SW 1271 (cell line): ENCODE results near the gene OR2G6.
"Not testable (repeated sequence)": the region's sequence is repeated elsewhere in the genome, so short reads cannot be mapped to it uniquely, and the experiment has no call there.

Experiments used
- DNase-seq, 2 experiments: peaks; one replicate each; lab custom pipeline; 2025; lab: John Stamatoyannopoulos, UW

OR2G6 gene

DNA sequence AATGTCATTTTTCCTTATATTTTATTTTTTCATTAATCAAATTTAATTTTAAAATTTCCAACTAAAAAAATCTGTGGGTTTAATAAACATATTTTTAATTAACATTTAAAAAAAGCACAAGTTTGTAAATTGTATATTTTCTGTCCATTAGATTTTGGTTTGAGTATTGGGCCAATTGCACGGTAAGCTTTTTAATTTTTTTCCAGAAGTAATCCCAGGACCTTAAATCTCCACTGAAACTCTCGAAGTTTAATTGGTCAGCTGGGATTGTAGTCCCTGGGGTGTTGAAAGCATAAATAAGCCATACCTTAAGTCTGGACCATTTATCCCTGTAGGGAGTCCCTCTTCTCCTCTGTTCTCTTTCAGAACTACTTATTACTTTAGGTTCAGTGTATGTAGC, at the start of gene OR2G6:
OR2G6 (plus strand) TSS at position 301 of the 400 bp plus-strand sequence. CDS start 13,574 bp downstream, outside the sequence.
- DNase-seq = not testable (repeated sequence)

GRCh38 chr1:248459117-248459516, 48.8 kb upstream of the OR2G6 start:
- not testable (repeated sequence) for DNase-seq

- no peak for DNase-seq
Measured at GRCh38 chr1:248471154-248471553, 36.7 kb upstream of the OR2G6 start.

GRCh38 chr1:248472111-248472510, 35.8 kb upstream of the OR2G6 start:
- not testable (repeated sequence) for DNase-seq

DNA sequence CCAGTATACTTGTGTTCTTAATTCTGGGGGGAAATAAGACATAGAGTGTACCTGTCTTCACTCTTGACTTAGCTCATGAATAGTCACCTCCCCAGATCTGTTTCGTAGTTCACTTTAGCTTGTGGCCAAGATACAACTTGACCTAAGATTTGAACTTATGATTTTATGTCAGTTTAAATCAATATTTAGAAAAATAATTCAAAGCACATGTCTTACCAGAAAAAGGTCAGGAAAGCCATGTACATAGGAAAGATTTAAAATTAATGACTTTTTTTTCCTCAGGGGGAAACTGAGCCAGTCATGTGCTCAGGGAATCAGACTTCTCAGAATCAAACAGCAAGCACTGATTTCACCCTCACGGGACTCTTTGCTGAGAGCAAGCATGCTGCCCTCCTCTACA, 34.8 kb upstream of the OR2G6 start, which contains the start of gene OR2T3:
OR2T3 (plus strand) TSS at position 301 of the 400 bp plus-strand sequence; CDS start at position 301, 0 bp downstream.
- not testable (repeated sequence) for DNase-seq

DNA sequence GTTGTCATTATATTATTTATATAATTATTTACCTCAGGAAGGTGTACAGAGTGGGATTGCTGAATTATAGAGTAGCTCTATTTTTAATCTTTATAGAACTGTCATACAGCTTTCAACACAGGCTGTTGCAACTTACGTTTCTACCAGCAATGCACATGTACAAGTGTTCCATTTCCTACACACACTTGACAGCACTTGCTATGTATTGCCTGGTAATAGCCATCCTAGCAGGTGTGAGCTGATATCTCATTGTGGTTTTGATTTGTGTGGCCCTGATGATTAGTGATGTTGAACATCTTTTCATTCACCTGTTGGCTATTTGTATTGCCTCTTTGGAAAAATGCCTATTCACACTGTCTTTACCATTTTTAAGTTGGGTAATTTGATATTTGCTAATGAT, 32.2 kb upstream of the OR2G6 start:
- not testable (repeated sequence) for DNase-seq

DNA sequence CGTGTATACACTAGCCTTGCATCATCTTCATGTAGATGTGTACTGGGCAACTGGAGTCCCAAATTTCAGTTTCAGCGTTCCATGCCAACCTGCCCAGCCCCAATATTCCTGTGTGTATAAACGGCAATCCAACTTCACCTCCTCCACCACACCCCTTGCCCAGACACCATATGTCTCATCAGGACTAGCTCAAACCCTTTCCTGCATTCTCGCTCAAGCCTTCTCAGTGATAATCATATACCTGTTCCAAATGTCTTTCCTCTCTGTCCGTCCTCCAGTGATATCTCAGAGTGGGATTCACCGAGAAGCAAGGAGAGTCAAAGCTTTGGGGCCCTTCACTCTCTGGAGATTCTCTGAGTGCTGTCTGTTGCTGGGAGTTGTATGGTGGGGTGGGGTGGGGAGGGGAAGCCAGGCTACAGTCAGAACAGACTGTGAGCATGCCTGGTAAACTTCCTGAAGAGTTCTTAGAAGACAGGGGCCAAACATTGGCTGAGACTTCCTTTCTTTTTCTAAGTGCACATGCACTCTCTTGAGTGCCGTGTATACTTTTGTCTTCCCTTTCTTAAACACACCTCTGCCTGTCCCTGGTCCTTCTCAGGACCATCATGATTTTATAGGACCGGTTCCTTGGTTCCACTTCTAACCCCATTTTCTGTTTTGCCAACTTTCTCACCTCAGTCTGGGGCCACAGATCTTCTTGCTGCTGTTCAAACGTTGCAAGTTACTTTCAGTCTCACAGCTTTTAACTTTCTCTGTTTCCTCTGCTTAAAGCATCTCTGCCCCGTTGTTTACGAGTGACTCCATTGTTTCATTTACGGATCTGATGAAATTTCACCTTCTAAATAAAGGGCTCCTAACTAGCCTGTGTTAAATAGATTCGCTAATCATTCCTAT, 25.9 kb upstream of the OR2G6 start:
- DNase-seq = not testable (repeated sequence)

DNA sequence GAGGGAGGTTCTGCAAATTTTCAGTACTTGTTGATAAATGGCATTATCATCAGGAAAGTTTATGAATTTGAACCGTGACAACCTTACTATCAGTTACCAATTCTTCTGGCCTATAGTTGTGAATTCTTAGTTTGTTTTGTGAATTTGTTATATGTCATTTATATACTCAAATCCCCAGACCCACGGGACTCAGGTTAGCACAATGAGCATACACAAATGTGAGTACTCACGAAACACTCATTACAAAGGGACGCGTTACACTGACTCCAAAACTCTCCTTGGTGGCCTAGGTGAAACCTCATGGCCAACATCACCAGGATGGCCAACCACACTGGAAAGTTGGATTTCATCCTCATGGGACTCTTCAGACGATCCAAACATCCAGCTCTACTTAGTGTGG, 19.6 kb upstream of the OR2G6 start, which contains the start of gene OR2T5:
OR2T5 (plus strand) TSS at position 301 of the 400 bp plus-strand sequence; CDS start at position 301, 0 bp downstream.
- DNase-seq = not testable (repeated sequence)

DNA sequence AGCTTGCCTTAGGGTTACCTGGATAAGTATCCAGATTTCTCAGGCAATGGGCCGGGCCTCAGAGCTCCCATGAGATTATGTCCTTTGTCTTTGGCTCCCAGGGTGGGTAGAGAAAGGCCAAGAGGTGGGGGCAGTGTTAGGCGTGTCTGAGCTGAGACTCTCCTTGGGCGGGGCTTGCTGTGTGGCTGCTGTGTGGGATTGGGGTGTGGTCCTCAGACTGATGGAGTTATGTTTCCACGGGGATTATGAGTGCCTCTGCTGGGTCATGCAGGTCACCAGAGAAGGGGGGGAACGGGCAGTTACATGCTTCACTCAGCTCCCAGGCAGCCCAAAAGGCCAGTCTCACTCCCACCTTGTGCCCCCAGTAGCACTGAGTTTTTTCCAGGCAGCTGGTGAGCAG, 11.2 kb upstream of the OR2G6 start:
- DNase-seq = not testable (repeated sequence)

- not testable (repeated sequence) for DNase-seq
Measured at GRCh38 chr1:248500305-248501035, 7.4 kb upstream of the OR2G6 start.

DNA sequence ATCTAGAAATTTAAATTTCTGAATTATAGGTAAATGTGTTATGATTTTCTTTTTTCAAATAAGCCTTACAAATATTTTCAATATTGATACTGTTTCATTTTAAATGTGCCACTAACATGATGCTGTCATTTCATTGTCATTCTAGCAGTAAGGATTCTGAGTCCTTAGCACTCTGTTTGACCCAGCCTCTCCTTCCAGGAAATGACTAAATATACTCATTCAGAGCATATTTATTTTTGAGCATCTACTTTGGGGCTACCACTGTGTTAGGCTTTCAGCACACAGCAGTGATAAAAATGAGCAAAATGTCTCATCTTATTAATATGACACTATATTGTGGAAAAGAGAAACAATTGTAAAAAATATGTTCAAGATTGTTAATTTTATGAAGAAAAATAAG, 2.3 kb downstream of the OR2G6 start:
- not testable (repeated sequence) for DNase-seq

GRCh38 chr1:248521856-248522255, 14.0 kb downstream of the OR2G6 start:
- DNase-seq = no peak

DNA sequence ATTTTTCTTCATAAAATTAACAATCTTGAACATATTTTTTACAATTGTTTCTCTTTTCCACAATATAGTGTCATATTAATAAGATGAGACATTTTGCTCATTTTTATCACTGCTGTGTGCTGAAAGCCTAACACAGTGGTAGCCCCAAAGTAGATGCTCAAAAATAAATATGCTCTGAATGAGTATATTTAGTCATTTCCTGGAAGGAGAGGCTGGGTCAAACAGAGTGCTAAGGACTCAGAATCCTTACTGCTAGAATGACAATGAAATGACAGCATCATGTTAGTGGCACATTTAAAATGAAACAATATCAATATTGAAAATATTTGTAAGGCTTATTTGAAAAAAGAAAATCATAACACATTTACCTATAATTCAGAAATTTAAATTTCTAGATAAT, 29.6 kb downstream of the OR2G6 start:
- not testable (repeated sequence) for DNase-seq

- not testable (repeated sequence) for DNase-seq
Measured at GRCh38 chr1:248547383-248547782, 39.5 kb downstream of the OR2G6 start.

GRCh38 chr1:248551027-248551426, 43.2 kb downstream of the OR2G6 start:
- not testable (repeated sequence) for DNase-seq

DNA sequence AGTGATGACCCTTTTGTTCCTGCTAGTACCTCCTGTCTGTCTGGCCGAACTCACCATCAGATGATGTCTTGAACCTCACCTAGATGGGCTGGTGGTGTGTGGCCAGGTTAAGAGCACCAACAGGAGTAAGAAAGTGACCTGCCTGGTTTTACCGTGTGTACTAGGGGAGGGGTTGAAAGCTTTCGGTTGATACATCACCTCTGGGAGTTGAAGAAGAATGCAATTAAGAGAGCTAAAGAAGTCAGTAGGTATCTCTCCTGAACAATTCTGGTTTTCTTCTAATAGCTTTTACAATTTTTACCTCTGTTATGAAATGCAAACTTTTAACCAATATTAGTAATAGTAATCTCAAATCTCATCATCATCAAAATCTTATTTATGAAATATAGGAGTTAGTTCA, 54.8 kb downstream of the OR2G6 start, which contains the start of gene OR2T29:
OR2T29 (minus strand) TSS at position 101 of the 400 bp plus-strand sequence. CDS start 3,281 bp downstream, outside the sequence.
- not testable (repeated sequence) for DNase-seq

- DNase-seq = not testable (repeated sequence)
Measured at GRCh38 chr1:248565530-248566373, 57.9 kb downstream of the OR2G6 start.

DNA sequence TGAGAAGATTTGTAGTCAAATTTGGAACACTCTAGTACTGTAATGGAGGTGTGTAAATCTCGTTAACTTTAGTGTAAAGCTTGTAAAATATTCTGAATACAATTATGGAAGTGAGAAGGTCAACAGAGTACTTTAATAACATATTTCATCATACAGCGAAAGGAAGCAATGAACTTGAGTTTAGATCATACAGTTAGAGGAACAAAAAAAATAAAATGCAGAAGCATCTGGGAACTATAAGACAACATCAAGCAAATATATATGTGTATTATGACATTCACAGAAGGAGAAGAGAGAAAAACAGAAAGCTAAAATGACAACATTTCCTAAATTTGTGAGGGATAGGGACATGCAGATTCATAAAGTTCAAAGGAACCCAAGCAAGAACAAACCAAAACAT, 61.2 kb downstream of the OR2G6 start:
- not testable (repeated sequence) for DNase-seq

DNA sequence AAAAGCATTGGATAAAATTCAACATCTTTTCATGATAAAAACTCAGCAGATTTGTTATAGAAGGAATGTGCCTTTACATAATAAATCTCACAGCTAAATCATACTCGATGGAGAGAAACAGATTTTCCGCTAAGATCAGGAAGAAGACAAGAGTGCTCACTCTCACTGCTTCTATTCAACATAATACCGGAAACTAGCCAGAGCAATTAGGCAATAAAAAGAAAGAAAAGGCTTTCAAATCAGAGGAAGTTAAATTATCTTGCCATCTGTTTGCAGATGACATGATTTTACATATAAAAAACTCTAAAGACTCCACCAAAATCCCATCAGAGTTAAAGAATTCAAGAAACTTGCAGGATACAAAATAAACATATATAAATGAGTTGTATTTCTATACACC, 62.9 kb downstream of the OR2G6 start:
- DNase-seq = not testable (repeated sequence)

DNA sequence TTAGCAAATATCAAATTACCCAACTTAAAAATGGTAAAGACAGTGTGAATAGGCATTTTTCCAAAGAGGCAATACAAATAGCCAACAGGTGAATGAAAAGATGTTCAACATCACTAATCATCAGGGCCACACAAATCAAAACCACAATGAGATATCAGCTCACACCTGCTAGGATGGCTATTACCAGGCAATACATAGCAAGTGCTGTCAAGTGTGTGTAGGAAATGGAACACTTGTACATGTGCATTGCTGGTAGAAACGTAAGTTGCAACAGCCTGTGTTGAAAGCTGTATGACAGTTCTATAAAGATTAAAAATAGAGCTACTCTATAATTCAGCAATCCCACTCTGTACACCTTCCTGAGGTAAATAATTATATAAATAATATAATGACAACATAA, 64.2 kb downstream of the OR2G6 start:
- DNase-seq = not testable (repeated sequence)

- DNase-seq = not testable (repeated sequence)
Measured at GRCh38 chr1:248573856-248574255, 66.0 kb downstream of the OR2G6 start.
